CD14-positive monocyte (primary cell): ENCODE measurements around the gene HAND1. TPM values are rescaled to one million over a fixed set of nuclear protein-coding genes. Genes with fewer than 3 reads are reported as not detected.

Experiments used
- DNase-seq, 3 donors: peaks; one replicate each; pipeline ENCODE4 v3.0.0-alpha.2; 2011 to 2022
- H2AFZ ChIP-seq: 2 replicates; pipeline ENCODE4 v1.6.0; 2012; ENCODE audit warnings: mild to moderate bottlenecking, low read depth, low read length, inconsistent platforms; ENCODE audit not compliant: insufficient read depth, poor library complexity, severe bottlenecking
- H3K27ac ChIP-seq, 2 donors: 1 replicate in 1 of 2; 2 replicates in 1 of 2; pipeline ENCODE4 v1.5.1; 2012 to 2013; ENCODE audit warnings: low read length in 2 of 2, control low read depth in 1 of 2, inconsistent platforms in 1 of 2, low read depth in 1 of 2, mild to moderate bottlenecking in 1 of 2
- H3K27me3 ChIP-seq, 2 donors: one replicate each; pipeline versions ENCODE4 v1.6.0 to v1.6.1; 2011 to 2013; ENCODE audit warnings: low read length in 2 of 2; ENCODE audit not compliant: control insufficient read depth in 2 of 2, insufficient read depth in 2 of 2
- H3K36me3 ChIP-seq, 2 donors: replicated peaks in 1 of 2; 1 replicate in 1 of 2; 2 replicates in 1 of 2; pipeline versions ENCODE4 v1.5.1 to v1.6.1; 2012 to 2013; ENCODE audit warnings: low read length in 2 of 2, control low read depth in 1 of 2, inconsistent platforms in 1 of 2, mild to moderate bottlenecking in 1 of 2; ENCODE audit not compliant: insufficient read depth in 2 of 2, control insufficient read depth in 1 of 2
- H3K4me1 ChIP-seq, 2 donors: 1 replicate in 1 of 2; 2 replicates in 1 of 2; pipeline versions ENCODE4 v1.5.1 to v1.6.1; 2012 to 2013; ENCODE audit warnings: low read length in 2 of 2, control low read depth in 1 of 2, inconsistent platforms in 1 of 2, mild to moderate bottlenecking in 1 of 2, moderate library complexity in 1 of 2; ENCODE audit not compliant: insufficient read depth in 2 of 2, control insufficient read depth in 1 of 2
- H3K4me2 ChIP-seq: replicated peaks from 2 replicates; pipeline ENCODE3; 2012; ENCODE audit warnings: low read length, moderate library complexity, mild to moderate bottlenecking; ENCODE audit not compliant: poor library complexity, severe bottlenecking; ENCODE audit errors: extremely low read depth
- H3K4me3 ChIP-seq, 3 experiments: fragments of 200-600 bp in 1 of 3; sonication (generic) in 1 of 3; replicated peaks in 1 of 3; 1 replicate in 2 of 3; 2 replicates in 1 of 3; pipeline ENCODE4 v1.5.1; 2011 to 2013; ENCODE audit warnings: low read length in 3 of 3, mild to moderate bottlenecking in 3 of 3, control low read depth in 2 of 3, low read depth in 2 of 3, inconsistent platforms in 1 of 3, moderate library complexity in 1 of 3
- H3K79me2 ChIP-seq: 2 replicates; pipeline ENCODE4 v1.6.0; 2012; ENCODE audit warnings: mild to moderate bottlenecking, control low read depth, inconsistent platforms, low read length, moderate library complexity; ENCODE audit not compliant: insufficient read depth
- H3K9ac ChIP-seq: 2 replicates; pipeline ENCODE4 v1.6.0; 2017; ENCODE audit warnings: low read length, mild to moderate bottlenecking; ENCODE audit not compliant: insufficient read depth, poor library complexity, severe bottlenecking
- H3K9me3 ChIP-seq, 2 donors: replicated peaks in 1 of 2; 1 replicate in 1 of 2; 2 replicates in 1 of 2; pipeline versions ENCODE4 v1.5.1 to v1.6.1; 2012 to 2013; ENCODE audit warnings: low read length in 2 of 2, control low read depth in 1 of 2; ENCODE audit not compliant: control insufficient read depth in 1 of 2, insufficient read depth in 1 of 2
- H4K20me1 ChIP-seq: 2 replicates; pipeline ENCODE4 v1.6.0; 2012; ENCODE audit warnings: mild to moderate bottlenecking, low read length, control low read depth, moderate library complexity; ENCODE audit not compliant: insufficient read depth
- H3K27ac Mint-ChIP-seq, 7 donors: one replicate each; pipeline ENCODE4 v1.8.0; 2020; ENCODE audit warnings: mild to moderate bottlenecking in 7 of 7, mixed read lengths in 7 of 7, moderate library complexity in 6 of 7, inconsistent platforms in 2 of 7
- H3K27me3 Mint-ChIP-seq, 3 donors: one replicate each; pipeline ENCODE4 v1.8.0; 2021 to 2022; ENCODE audit warnings: low read depth in 3 of 3, mild to moderate bottlenecking in 3 of 3, mixed read lengths in 3 of 3, moderate library complexity in 3 of 3, inconsistent platforms in 1 of 3
- H3K36me3 Mint-ChIP-seq, 2 donors: one replicate each; pipeline ENCODE4 v1.8.0; 2020; ENCODE audit warnings: mixed read lengths in 2 of 2, inconsistent platforms in 1 of 2, mild to moderate bottlenecking in 1 of 2
- H3K4me1 Mint-ChIP-seq: one replicate; pipeline ENCODE4 v1.8.0; 2020; ENCODE audit warnings: mild to moderate bottlenecking, mixed read lengths
- H3K4me3 Mint-ChIP-seq, 2 donors: one replicate each; pipeline ENCODE4 v1.8.0; 2020; ENCODE audit warnings: mild to moderate bottlenecking in 2 of 2, mixed read lengths in 2 of 2, moderate library complexity in 1 of 2
- H3K9me3 Mint-ChIP-seq, 7 donors: one replicate each; pipeline ENCODE4 v1.8.0; 2020 to 2022; ENCODE audit warnings: mixed read lengths in 7 of 7, mild to moderate bottlenecking in 6 of 7, moderate library complexity in 6 of 7, inconsistent platforms in 2 of 7
- CTCF ChIP-seq: fragments of 200-600 bp; IDR thresholded peaks from one replicate; pipeline ENCODE4 v1.8.0; 2022; ENCODE audit warnings: antibody characterized with exemption, mild to moderate bottlenecking
- WGBS: methylation state at CpG from one replicate; pipeline ENCODE4 v1.1.5; 2013; ENCODE audit warnings: missing lambda C conversion rate; ENCODE audit not compliant: insufficient coverage; 5-methylcytosine and 5-hydroxymethylcytosine counted together
- intact Hi-C, 2 donors: fragments of 100-400 bp; cut with micrococcal nuclease; formaldehyde crosslinking; loops; one replicate each; pipeline versions ENCODE4 v1.15.0 to v1.15.1; 2023
- polyA plus RNA-seq, 3 donors: library from polyadenylated mRNA; depleted of rRNA in 1 of 3; unstranded in 2 of 3; stranded (reverse) in 1 of 3; fragments of 300-500 nt in 2 of 3; fragments of >200 nt in 1 of 3; fragmentation: Illumina TruSeq in 2 of 3; gene quantifications; 1 replicate in 2 of 3; 2 replicates in 1 of 3; pipeline ENCODE4 v1.2.3, GENCODE V29; 2012 to 2021

Gene HAND1
- polyA plus RNA-seq, 3 donors = not detected

- 22% methylated on average over 1 of the region's 1 CpG for WGBS
- Mint-ChIP-seq H3K4me1 (no peaks in the 10 kb centered on the region), H3K27me3 (peaks cover 23 to 44% (median 32%) of the 10 kb centered on the region in 3 donors), H3K4me3 (no peak overlapping the region), H3K36me3 (no peaks in the 10 kb centered on the region), H3K27ac (no peak overlapping the region), H3K9me3 (peaks cover 0 to 5% (median 0%) of the 10 kb centered on the region in 7 donors)
- Histone ChIP-seq H3K4me1 (no peaks in the 10 kb centered on the region), H3K4me3 (no peak overlapping the region), H3K79me2 (no peaks in the 10 kb centered on the region), H3K4me2 (no peak overlapping the region), H2AFZ (no peak overlapping the region), H3K36me3 (no peaks in the 10 kb centered on the region), H3K27me3 (peaks cover 18 to 39% of the 10 kb centered on the region in 2 donors), H3K9me3 (no peaks in the 10 kb centered on the region), H4K20me1 (no peaks in the 10 kb centered on the region), H3K27ac (no peak overlapping the region), H3K9ac (no peak overlapping the region)
- DNase-seq = no peak
- no peak for TF ChIP-seq CTCF
- intact Hi-C loops = loop anchor here in 1 of 2 donors (10.0 kb wide), 1 partner anchor 106 kb away; no protein-coding TSS in a partner anchor
Observed at GRCh38 chr5:154498591-154498990, 20.6 kb upstream of the HAND1 start.

- Histone ChIP-seq H3K79me2 (no peaks in the 10 kb centered on the region), H3K27me3 (peaks cover 41 to 74% of the 10 kb centered on the region in 2 donors), H3K9me3 (no peaks in the 10 kb centered on the region), H3K27ac (no peak overlapping the region), H3K9ac (no peak overlapping the region), H3K36me3 (no peaks in the 10 kb centered on the region), H3K4me2 (no peak overlapping the region), H3K4me3 (no peak overlapping the region), H2AFZ (no peak overlapping the region), H4K20me1 (no peaks in the 10 kb centered on the region), H3K4me1 (no peaks in the 10 kb centered on the region)
- H3K4me1 Mint-ChIP-seq = no peaks in the 10 kb centered on the region
- no peak overlapping the region for H3K27ac Mint-ChIP-seq
- TF ChIP-seq CTCF = no peak
- H3K36me3 Mint-ChIP-seq = no peaks in the 10 kb centered on the region
- no peak for DNase-seq
- peak overlapping the region in 1 of 2 donors; percentile 58 for H3K4me3 Mint-ChIP-seq
- H3K27me3 Mint-ChIP-seq = peaks cover 40 to 74% (median 55%) of the 10 kb centered on the region in 3 donors
- intact Hi-C loops = loop anchor here in 1 of 2 donors (10.0 kb wide), 1 partner anchor 111 kb away; no protein-coding TSS in a partner anchor
- 90% methylated on average over 2 of the region's 4 CpGs for WGBS
- H3K9me3 Mint-ChIP-seq = no peaks in the 10 kb centered on the region
Observed at GRCh38 chr5:154494036-154494435, 16.0 kb upstream of the HAND1 start.
